Esophagus muscularis mucosa (tissue), 4 donors: ENCODE measurements around the gene TOM1L2.

Experiments used
- CTCF ChIP-seq, 3 experiments: fragments of 200-600 bp in 2 of 3; fragments of 450-650 bp in 1 of 3; sonication (generic) in 2 of 3; IDR thresholded peaks; one replicate each; pipeline ENCODE4 v1.5.1; 2017 to 2019; ENCODE audit warnings: antibody characterized with exemption in 3 of 3, mild to moderate bottlenecking in 2 of 3, moderate library complexity in 1 of 3
- EP300 ChIP-seq: sonication (generic); formaldehyde crosslinking; IDR thresholded peaks from one replicate; pipeline ENCODE4 v1.6.1; 2017; ENCODE audit warnings: antibody characterized with exemption
- POLR2A ChIP-seq: fragments of 450-650 bp; IDR thresholded peaks from one replicate; pipeline ENCODE4 v1.6.1; 2017; ENCODE audit warnings: antibody characterized with exemption, moderate library complexity, mild to moderate bottlenecking, low read depth
- POLR2AphosphoS5 ChIP-seq, 2 donors: sonication (generic); formaldehyde crosslinking; IDR thresholded peaks; one replicate each; pipeline ENCODE4 v1.6.1; 2017; ENCODE audit warnings: antibody characterized with exemption in 2 of 2

GRCh38 chr17:17851103-17852002 is 120.8 kb downstream of the TOM1L2 start:
- TF ChIP-seq POLR2A: no peak
- no peak for TF ChIP-seq CTCF (IDR thresholded peaks at IDR 0.05)
- TF ChIP-seq EP300: no peak
- TF ChIP-seq POLR2AphosphoS5 (IDR thresholded peaks at IDR 0.05): peak in 1 of 2 donors; percentile 8
